Neural cell (in vitro differentiated cells): ENCODE measurements around the gene ARSK. TPM values are rescaled to one million over a fixed set of nuclear protein-coding genes. Genes with fewer than 3 reads are reported as not detected.

Experiments used
- H2AFZ ChIP-seq: fragments of 200-600, 300-800 bp; sonication (generic), shearing (Covaris generic); 2 replicates; pipeline ENCODE4 v1.6.0; 2014; ENCODE audit warnings: low read depth, mild to moderate bottlenecking, antibody characterized with exemption, low read length, moderate library complexity
- H3F3A ChIP-seq: fragments of 200-600 bp; shearing (Covaris generic); 2 replicates; pipeline ENCODE4 v1.6.1; 2016; ENCODE audit warnings: mild to moderate bottlenecking, moderate library complexity, mixed read lengths, antibody characterized with exemption, low read length; ENCODE audit not compliant: insufficient read depth, poor library complexity, severe bottlenecking
- H3K27ac ChIP-seq: fragments of 200-600, 300-800 bp; sonication (generic), shearing (Covaris generic); 2 replicates; pipeline ENCODE4 v1.5.1; 2014; ENCODE audit warnings: mild to moderate bottlenecking, low read length, moderate library complexity
- H3K27me3 ChIP-seq: fragments of 300-800, 200-600 bp; sonication (generic), shearing (Covaris generic); 2 replicates; pipeline ENCODE4 v1.6.0; 2014; ENCODE audit warnings: mild to moderate bottlenecking, low read depth, low read length, moderate library complexity; ENCODE audit not compliant: insufficient read depth
- H3K36me3 ChIP-seq: fragments of 300-800, 200-600 bp; sonication (generic), shearing (Covaris generic); 2 replicates; pipeline ENCODE4 v1.5.1; 2014; ENCODE audit warnings: mild to moderate bottlenecking, antibody characterized with exemption, low read length, moderate library complexity; ENCODE audit not compliant: insufficient read depth
- H3K4me2 ChIP-seq: fragments of 300-800, 200-600 bp; sonication (generic), shearing (Covaris generic); 2 replicates; pipeline ENCODE4 v1.6.0; 2014; ENCODE audit warnings: mild to moderate bottlenecking, low read length
- H3K4me3 ChIP-seq: fragments of 300-800, 200-600 bp; sonication (generic), shearing (Covaris generic); 2 replicates; pipeline ENCODE4 v1.5.1; 2014; ENCODE audit warnings: mild to moderate bottlenecking, low read length, moderate library complexity
- H3K79me2 ChIP-seq: fragments of 200-600 bp; shearing (Covaris generic); replicated peaks from 2 replicates; pipeline ENCODE4 v1.6.0; 2014; ENCODE audit warnings: mild to moderate bottlenecking, low read length, moderate library complexity; ENCODE audit not compliant: insufficient read depth
- H3K9ac ChIP-seq: fragments of 300-800, 200-600 bp; sonication (generic), shearing (Covaris generic); 2 replicates; pipeline ENCODE4 v1.6.1; 2016; ENCODE audit warnings: mild to moderate bottlenecking, low read length, mixed read lengths
- H3K9me2 ChIP-seq: fragments of 200-600 bp; shearing (Covaris generic); 2 replicates; pipeline ENCODE4 v1.6.1; 2016; ENCODE audit warnings: mild to moderate bottlenecking, low read length, mixed read lengths; ENCODE audit not compliant: insufficient read depth
- H3K9me3 ChIP-seq: fragments of 200-600, 300-800 bp; sonication (generic), shearing (Covaris generic); 2 replicates; pipeline ENCODE4 v1.6.1; 2016; ENCODE audit warnings: mild to moderate bottlenecking, mixed run types, low read length, moderate library complexity, mixed read lengths
- H4K20me1 ChIP-seq: fragments of 200-600 bp; shearing (Covaris generic); 2 replicates; pipeline ENCODE4 v1.6.1; 2016; ENCODE audit warnings: mild to moderate bottlenecking, mixed run types; ENCODE audit not compliant: insufficient read depth
- EP300 ChIP-seq: fragments of 450-650 bp; conservative IDR thresholded peaks from 2 replicates; pipeline ENCODE4 v1.6.1; 2014; ENCODE audit warnings: antibody characterized with exemption, mild to moderate bottlenecking, moderate library complexity; ENCODE audit not compliant: poor library complexity, severe bottlenecking
- EZH2 ChIP-seq: fragments of 200-600, 300-800 bp; shearing (Covaris generic), sonication (generic); IDR thresholded peaks from 2 replicates; pipeline ENCODE4 v1.6.1; 2014; ENCODE audit warnings: antibody characterized with exemption, low read length, borderline replicate concordance, mild to moderate bottlenecking; ENCODE audit not compliant: insufficient read depth, poor library complexity, severe bottlenecking
- MXI1 ChIP-seq: fragments of 450-650 bp; conservative IDR thresholded peaks from 2 replicates; pipeline ENCODE4 v1.6.1; 2014; ENCODE audit warnings: antibody characterized with exemption, mild to moderate bottlenecking; ENCODE audit not compliant: poor library complexity, severe bottlenecking
- POLR2AphosphoS5 ChIP-seq: IDR thresholded peaks from 2 replicates; pipeline ENCODE4 v1.6.1; 2012
- RAD21 ChIP-seq: fragments of 450-650 bp; conservative IDR thresholded peaks from 2 replicates; pipeline ENCODE4 v1.6.1; 2014; ENCODE audit warnings: antibody characterized with exemption, mild to moderate bottlenecking, moderate library complexity
- SMC3 ChIP-seq: fragments of 450-650 bp; conservative IDR thresholded peaks from 2 replicates; pipeline ENCODE4 v1.6.1; 2014; ENCODE audit warnings: antibody characterized with exemption, mild to moderate bottlenecking, moderate library complexity; ENCODE audit not compliant: poor library complexity
- TAF1 ChIP-seq: IDR thresholded peaks from 2 replicates; pipeline ENCODE4 v1.6.1; 2012; ENCODE audit warnings: low read depth
- polyA plus RNA-seq: library from polyadenylated mRNA; depleted of rRNA; stranded (reverse); fragments of >200 nt; gene quantifications from 2 replicates; pipeline ENCODE4 v1.2.3, GENCODE V29; 2014
- TF ChIP-seq, protein P1 (sequence below): fragments of 450-650 bp; IDR thresholded peaks from 2 replicates; pipeline ENCODE4 v1.5.1; 2014; ENCODE audit warnings: antibody characterized with exemption, mild to moderate bottlenecking, moderate library complexity; ENCODE audit not compliant: poor library complexity, severe bottlenecking
- TF ChIP-seq, protein P2 (sequence below): IDR thresholded peaks from 2 replicates; pipeline ENCODE4 v1.6.1; 2012; ENCODE audit warnings: borderline replicate concordance

The ARSK gene
- polyA plus RNA-seq, 1 donor from 2014 or later, result 2.8 TPM

DNA sequence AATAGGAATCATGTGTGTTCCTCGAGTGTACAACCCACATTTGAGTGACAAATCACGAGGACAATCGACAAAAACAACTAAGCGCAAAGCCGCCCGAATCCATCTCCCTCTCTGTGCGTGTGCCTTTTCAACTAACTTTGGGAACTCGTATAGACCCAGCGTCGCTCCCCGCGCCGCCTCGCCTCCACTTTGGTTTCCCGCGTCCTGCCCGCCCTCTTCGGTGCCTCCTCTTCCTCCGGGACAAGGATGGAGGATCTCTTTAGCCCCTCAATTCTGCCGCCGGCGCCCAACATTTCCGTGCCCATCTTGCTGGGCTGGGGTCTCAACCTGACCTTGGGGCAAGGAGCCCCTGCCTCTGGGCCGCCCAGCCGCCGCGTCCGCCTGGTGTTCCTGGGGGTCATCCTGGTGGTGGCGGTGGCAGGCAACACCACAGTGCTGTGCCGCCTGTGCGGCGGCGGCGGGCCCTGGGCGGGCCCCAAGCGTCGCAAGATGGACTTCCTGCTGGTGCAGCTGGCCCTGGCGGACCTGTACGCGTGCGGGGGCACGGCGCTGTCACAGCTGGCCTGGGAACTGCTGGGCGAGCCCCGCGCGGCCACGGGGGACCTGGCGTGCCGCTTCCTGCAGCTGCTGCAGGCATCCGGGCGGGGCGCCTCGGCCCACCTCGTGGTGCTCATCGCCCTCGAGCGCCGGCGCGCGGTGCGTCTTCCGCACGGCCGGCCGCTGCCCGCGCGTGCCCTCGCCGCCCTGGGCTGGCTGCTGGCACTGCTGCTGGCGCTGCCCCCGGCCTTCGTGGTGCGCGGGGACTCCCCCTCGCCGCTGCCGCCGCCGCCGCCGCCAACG lies 65.3 kb downstream of the ARSK start, which contains the start of gene GPR150:
TSS of gene GPR150 (plus strand) at position 58 of the 840 bp plus-strand sequence. CDS start at position 247, 189 bp downstream.
- Histone ChIP-seq H3K27me3 (peaks cover 41% of the 10 kb centered on the region), H3K9me3 (no peaks in the 10 kb centered on the region), H3K4me3 (peak within 1 kb of the TSS; percentile 71), H4K20me1 (no peaks in the 10 kb centered on the region), H2AFZ (no peak within 1 kb of the TSS), H3K79me2 (no peaks in the 10 kb centered on the region), H3K27ac (no peak within 1 kb of the TSS), H3F3A (peaks cover 10% of the 10 kb centered on the region), H3K9ac (peak within 1 kb of the TSS; percentile 44), H3K36me3 (no peaks in the 10 kb centered on the region), H3K9me2 (no peaks in the 10 kb centered on the region), H3K4me2 (peak within 1 kb of the TSS; percentile 57)
- TF ChIP-seq RAD21 (peak; percentile 21), SMC3 (no peak), TAF1 (no peak)
- TF ChIP-seq, protein P1, sequence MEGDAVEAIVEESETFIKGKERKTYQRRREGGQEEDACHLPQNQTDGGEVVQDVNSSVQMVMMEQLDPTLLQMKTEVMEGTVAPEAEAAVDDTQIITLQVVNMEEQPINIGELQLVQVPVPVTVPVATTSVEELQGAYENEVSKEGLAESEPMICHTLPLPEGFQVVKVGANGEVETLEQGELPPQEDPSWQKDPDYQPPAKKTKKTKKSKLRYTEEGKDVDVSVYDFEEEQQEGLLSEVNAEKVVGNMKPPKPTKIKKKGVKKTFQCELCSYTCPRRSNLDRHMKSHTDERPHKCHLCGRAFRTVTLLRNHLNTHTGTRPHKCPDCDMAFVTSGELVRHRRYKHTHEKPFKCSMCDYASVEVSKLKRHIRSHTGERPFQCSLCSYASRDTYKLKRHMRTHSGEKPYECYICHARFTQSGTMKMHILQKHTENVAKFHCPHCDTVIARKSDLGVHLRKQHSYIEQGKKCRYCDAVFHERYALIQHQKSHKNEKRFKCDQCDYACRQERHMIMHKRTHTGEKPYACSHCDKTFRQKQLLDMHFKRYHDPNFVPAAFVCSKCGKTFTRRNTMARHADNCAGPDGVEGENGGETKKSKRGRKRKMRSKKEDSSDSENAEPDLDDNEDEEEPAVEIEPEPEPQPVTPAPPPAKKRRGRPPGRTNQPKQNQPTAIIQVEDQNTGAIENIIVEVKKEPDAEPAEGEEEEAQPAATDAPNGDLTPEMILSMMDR, result peak; percentile 40

DNA sequence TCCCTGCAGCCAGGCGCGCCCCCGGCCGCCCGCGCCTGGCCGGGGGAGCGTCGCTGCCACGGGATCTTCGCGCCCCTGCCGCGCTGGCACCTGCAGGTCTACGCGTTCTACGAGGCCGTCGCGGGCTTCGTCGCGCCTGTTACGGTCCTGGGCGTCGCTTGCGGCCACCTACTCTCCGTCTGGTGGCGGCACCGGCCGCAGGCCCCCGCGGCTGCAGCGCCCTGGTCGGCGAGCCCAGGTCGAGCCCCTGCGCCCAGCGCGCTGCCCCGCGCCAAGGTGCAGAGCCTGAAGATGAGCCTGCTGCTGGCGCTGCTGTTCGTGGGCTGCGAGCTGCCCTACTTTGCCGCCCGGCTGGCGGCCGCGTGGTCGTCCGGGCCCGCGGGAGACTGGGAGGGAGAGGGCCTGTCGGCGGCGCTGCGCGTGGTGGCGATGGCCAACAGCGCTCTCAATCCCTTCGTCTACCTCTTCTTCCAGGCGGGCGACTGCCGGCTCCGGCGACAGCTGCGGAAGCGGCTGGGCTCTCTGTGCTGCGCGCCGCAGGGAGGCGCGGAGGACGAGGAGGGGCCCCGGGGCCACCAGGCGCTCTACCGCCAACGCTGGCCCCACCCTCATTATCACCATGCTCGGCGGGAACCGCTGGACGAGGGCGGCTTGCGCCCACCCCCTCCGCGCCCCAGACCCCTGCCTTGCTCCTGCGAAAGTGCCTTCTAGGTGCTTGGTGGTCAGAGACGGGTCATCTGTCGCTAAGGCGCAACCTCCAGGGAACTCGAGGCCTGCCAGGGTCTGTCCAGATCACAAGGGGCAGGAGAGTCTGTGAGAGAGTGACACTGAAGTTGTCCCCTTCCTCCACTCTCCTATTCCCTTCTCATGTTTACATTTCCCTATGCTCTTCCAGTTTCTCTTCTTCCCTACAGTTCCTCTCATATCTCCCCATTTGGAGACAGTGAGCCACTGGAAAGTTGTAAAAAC lies 66.3 kb downstream of the ARSK start:
- Histone ChIP-seq H3K9ac (peak overlapping the region; percentile 44), H3F3A (peaks cover 10% of the 10 kb centered on the region), H3K9me3 (no peaks in the 10 kb centered on the region), H3K36me3 (no peaks in the 10 kb centered on the region), H4K20me1 (no peaks in the 10 kb centered on the region), H3K9me2 (no peaks in the 10 kb centered on the region), H2AFZ (no peak overlapping the region), H3K79me2 (no peaks in the 10 kb centered on the region), H3K27ac (no peak overlapping the region), H3K4me2 (peak overlapping the region; percentile 57), H3K4me3 (peak overlapping the region; percentile 69), H3K27me3 (peaks cover 41% of the 10 kb centered on the region)
- TF ChIP-seq EZH2 (no peak), MXI1 (peak; percentile 8)

- no peaks in the 10 kb centered on the region for H3K36me3 ChIP-seq
- peak overlapping the region; percentile 57 for H3K4me2 ChIP-seq
- no peaks in the 10 kb centered on the region for H3K9me3 ChIP-seq
- peak; percentile 75 for TF ChIP-seq EP300
- TF ChIP-seq POLR2AphosphoS5, result peak; percentile 80
- TF ChIP-seq, protein P2, sequence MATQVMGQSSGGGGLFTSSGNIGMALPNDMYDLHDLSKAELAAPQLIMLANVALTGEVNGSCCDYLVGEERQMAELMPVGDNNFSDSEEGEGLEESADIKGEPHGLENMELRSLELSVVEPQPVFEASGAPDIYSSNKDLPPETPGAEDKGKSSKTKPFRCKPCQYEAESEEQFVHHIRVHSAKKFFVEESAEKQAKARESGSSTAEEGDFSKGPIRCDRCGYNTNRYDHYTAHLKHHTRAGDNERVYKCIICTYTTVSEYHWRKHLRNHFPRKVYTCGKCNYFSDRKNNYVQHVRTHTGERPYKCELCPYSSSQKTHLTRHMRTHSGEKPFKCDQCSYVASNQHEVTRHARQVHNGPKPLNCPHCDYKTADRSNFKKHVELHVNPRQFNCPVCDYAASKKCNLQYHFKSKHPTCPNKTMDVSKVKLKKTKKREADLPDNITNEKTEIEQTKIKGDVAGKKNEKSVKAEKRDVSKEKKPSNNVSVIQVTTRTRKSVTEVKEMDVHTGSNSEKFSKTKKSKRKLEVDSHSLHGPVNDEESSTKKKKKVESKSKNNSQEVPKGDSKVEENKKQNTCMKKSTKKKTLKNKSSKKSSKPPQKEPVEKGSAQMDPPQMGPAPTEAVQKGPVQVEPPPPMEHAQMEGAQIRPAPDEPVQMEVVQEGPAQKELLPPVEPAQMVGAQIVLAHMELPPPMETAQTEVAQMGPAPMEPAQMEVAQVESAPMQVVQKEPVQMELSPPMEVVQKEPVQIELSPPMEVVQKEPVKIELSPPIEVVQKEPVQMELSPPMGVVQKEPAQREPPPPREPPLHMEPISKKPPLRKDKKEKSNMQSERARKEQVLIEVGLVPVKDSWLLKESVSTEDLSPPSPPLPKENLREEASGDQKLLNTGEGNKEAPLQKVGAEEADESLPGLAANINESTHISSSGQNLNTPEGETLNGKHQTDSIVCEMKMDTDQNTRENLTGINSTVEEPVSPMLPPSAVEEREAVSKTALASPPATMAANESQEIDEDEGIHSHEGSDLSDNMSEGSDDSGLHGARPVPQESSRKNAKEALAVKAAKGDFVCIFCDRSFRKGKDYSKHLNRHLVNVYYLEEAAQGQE, result peak; percentile 93
- TF ChIP-seq MXI1, result peak; percentile 17
- no peak for TF ChIP-seq TAF1
- TF ChIP-seq EZH2, result no peak
- peaks cover 41% of the 10 kb centered on the region for H3K27me3 ChIP-seq
- H3K79me2 ChIP-seq, result no peaks in the 10 kb centered on the region
- no peak overlapping the region for H3K9ac ChIP-seq
- H3K9me2 ChIP-seq, result no peaks in the 10 kb centered on the region
- H2AFZ ChIP-seq, result no peak overlapping the region
- H3K4me3 ChIP-seq, result peak overlapping the region; percentile 69
- H3F3A ChIP-seq, result peaks cover 10% of the 10 kb centered on the region
- no peak overlapping the region for H3K27ac ChIP-seq
- no peaks in the 10 kb centered on the region for H4K20me1 ChIP-seq
These were observed 67.1 kb downstream of the ARSK start for GRCh38 chr5:95621839-95622629.
